ENCODE measurements around the gene CES2.

DNA sequence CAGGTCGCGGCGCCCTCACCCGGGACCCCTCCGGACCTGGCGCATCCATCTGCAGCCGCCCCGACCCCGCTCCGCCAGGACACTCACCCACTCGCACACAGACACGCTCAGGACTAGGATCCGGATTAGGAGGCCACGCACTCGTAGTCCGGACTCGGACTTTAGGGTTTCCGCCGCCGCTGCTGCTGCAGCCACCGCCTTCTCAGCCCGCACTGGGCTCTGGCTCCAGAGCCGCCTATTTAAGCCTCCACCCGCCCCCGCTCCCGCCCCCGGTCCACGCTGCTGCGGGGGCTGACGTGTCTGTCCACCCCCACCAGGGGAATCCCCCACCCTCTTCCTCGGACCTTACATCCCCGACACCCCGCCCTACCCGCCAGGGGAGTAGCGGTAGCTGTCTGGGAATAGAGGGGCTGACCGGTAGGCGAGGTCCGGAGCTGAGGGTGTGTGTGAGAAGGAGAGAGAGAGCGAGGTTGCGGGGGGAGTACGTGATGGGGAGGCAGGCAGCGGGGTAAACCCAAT is 9.9 kb upstream of the CES2 start, which contains the start of gene RRAD:
- TF ChIP-seq CTCF (IDR thresholded peaks at IDR 0.05) (no peak), POLR2A (IDR thresholded peaks at IDR 0.05) (no peak), POLR2AphosphoS5 (IDR thresholded peaks at IDR 0.05) (no peak)
